SK-N-SH treated with all-trans-retinoic acid at 6 μM for 48 hours (cell line): ENCODE data around the gene RRAS2.

ENCODE experiments used
- ATAC-seq: fragments of 200-7000 bp; cut with Tn5 transposase; 3 replicates; pipeline ENCODE4 v1.9.1; 2020; ENCODE audit warnings: mild to moderate bottlenecking, moderate library complexity
- ARNTL ChIP-seq: fragments of 450-650 bp; formaldehyde crosslinking; IDR thresholded peaks from 2 replicates; pipeline ENCODE4 v1.5.0; 2020; ENCODE audit warnings: low read depth, mild to moderate bottlenecking, moderate library complexity, borderline replicate concordance
- BACH2 ChIP-seq: fragments of 250-450 bp; sonication (Bioruptor Pico); IDR thresholded peaks from 2 replicates; pipeline ENCODE4 v1.9.0; 2021; ENCODE audit warnings: mild to moderate bottlenecking, borderline replicate concordance
- CSDC2 ChIP-seq: fragments of 250-450 bp; sonication (Bioruptor Pico); IDR thresholded peaks from 2 replicates; pipeline ENCODE4 v1.5.0; 2020; ENCODE audit warnings: mild to moderate bottlenecking, moderate library complexity
- ESRRG ChIP-seq: fragments of 250-450 bp; sonication (Bioruptor Pico); IDR thresholded peaks from 2 replicates; pipeline ENCODE4 v1.6.1; 2021; ENCODE audit warnings: mild to moderate bottlenecking
- GLIS3 ChIP-seq: fragments of 250-450 bp; sonication (Bioruptor Pico); IDR thresholded peaks from 2 replicates; pipeline ENCODE4 v1.5.0; 2020; ENCODE audit warnings: mild to moderate bottlenecking, moderate library complexity
- ISL1 ChIP-seq: fragments of 250-450 bp; sonication (Bioruptor Pico); IDR thresholded peaks from 2 replicates; pipeline ENCODE4 v2.1.2; 2022; ENCODE audit warnings: mild to moderate bottlenecking, moderate library complexity
- PPARA ChIP-seq: fragments of 250-450 bp; sonication (Bioruptor Pico); IDR thresholded peaks from 2 replicates; pipeline ENCODE4 v1.5.0; 2020; ENCODE audit warnings: mild to moderate bottlenecking, borderline replicate concordance
- RARB ChIP-seq: fragments of 250-450 bp; sonication (Bioruptor Pico); IDR thresholded peaks from 2 replicates; pipeline ENCODE4 v1.8.0; 2021; ENCODE audit warnings: mild to moderate bottlenecking, moderate library complexity
- SNAI2 ChIP-seq: fragments of 250-450 bp; sonication (Bioruptor Pico); IDR thresholded peaks from 2 replicates; pipeline ENCODE4 v1.5.0; 2020; ENCODE audit warnings: mild to moderate bottlenecking, moderate library complexity
- TCF4 ChIP-seq: fragments of 250-450 bp; sonication (Bioruptor Pico); IDR thresholded peaks from 2 replicates; pipeline ENCODE4 v1.8.0; 2021; ENCODE audit warnings: mild to moderate bottlenecking, moderate library complexity, borderline replicate concordance
- TOX ChIP-seq: fragments of 250-450 bp; sonication (Bioruptor Pico); IDR thresholded peaks from 2 replicates; pipeline ENCODE4 v1.8.0; 2021; ENCODE audit warnings: mild to moderate bottlenecking, moderate library complexity, borderline replicate concordance
- ZFP3 ChIP-seq: fragments of 250-450 bp; sonication (Bioruptor Pico); IDR thresholded peaks from 2 replicates; pipeline ENCODE4 v1.5.0; 2020; ENCODE audit warnings: mild to moderate bottlenecking, moderate library complexity
- ZFP30 ChIP-seq: fragments of 450-650 bp; formaldehyde crosslinking; IDR thresholded peaks from 2 replicates; pipeline ENCODE4 v1.5.0; 2022; ENCODE audit warnings: mild to moderate bottlenecking, moderate library complexity
- ZNF565 ChIP-seq: fragments of 450-650 bp; formaldehyde crosslinking; conservative IDR thresholded peaks from 2 replicates; pipeline ENCODE4 v1.5.0; 2020; ENCODE audit warnings: low read depth, mild to moderate bottlenecking, moderate library complexity
- ZNF70 ChIP-seq: fragments of 450-650 bp; formaldehyde crosslinking; IDR thresholded peaks from 2 replicates; pipeline ENCODE4 v1.5.0; 2020; ENCODE audit warnings: mild to moderate bottlenecking, moderate library complexity
- ZNF8 ChIP-seq: fragments of 450-650 bp; formaldehyde crosslinking; IDR thresholded peaks from 2 replicates; pipeline ENCODE4 v1.5.0; 2020; ENCODE audit warnings: mild to moderate bottlenecking, moderate library complexity
- TF ChIP-seq, protein P1 (sequence below): fragments of 250-450 bp; sonication (Bioruptor Pico); IDR thresholded peaks from 2 replicates; pipeline ENCODE4 v1.8.0; 2020; ENCODE audit warnings: mild to moderate bottlenecking, moderate library complexity, borderline replicate concordance
- TF ChIP-seq, protein P2 (sequence below): fragments of 250-450 bp; sonication (Bioruptor Pico); IDR thresholded peaks from 2 replicates; pipeline ENCODE4 v1.5.0; 2020; ENCODE audit warnings: mild to moderate bottlenecking, moderate library complexity
- TF ChIP-seq, protein P3 (sequence below): fragments of 250-450 bp; sonication (Bioruptor Pico); IDR thresholded peaks from 2 replicates; pipeline ENCODE4 v1.5.1; 2021; ENCODE audit warnings: mild to moderate bottlenecking, moderate library complexity
- TF ChIP-seq, protein P4 (sequence below): fragments of 250-450 bp; sonication (Bioruptor Pico); IDR thresholded peaks from 2 replicates; pipeline ENCODE4 v1.5.1; 2020; ENCODE audit warnings: low read depth, mild to moderate bottlenecking, moderate library complexity
- TF ChIP-seq, protein P5 (sequence below): fragments of 250-450 bp; sonication (Bioruptor Pico); IDR thresholded peaks from 2 replicates; pipeline ENCODE4 v1.8.0; 2021; ENCODE audit warnings: low read depth, mild to moderate bottlenecking, moderate library complexity, borderline replicate concordance

Gene RRAS2

DNA sequence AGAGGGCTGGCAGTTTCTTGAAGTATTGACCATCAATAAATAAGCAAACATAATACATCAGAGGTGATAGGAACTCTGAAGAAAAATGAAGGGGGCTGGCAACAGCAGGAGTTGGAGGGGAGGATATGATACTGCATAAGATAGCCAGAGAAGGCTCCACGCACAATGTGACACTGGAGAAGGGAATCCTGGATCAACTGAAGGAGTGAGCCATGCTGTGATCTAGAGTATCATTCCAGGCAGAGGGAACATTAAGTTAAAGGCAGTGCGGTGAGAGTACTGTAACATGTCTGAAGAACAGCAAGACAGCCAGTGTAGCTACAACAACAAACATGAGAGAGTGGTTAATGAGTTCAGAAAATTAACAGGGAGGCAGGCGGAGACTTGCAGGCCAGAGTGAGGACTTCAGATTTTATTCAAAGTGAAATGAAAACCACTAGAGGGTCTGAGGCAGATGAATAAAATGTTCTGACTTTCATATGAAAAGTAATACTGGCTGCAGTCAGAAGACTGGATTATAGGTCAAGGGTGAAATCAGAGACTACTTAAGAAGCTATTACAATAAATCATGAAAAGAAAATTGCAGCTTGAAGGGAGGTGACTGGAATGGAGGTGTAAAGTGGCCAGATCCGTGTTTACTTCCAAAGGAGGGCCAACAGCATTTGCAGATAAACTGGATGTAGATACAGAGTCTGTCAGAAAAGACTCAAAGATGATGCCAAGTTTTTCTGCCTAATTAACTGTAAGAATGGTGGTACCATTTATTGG, 49.4 kb downstream of the RRAS2 start:
- TF ChIP-seq ZNF565 (CRISPR knock-in tag) (no peak), ZFP30 (CRISPR knock-in tag) (no peak), BACH2 (CRISPR knock-in tag) (no peak), SNAI2 (CRISPR knock-in tag) (no peak)
- TF ChIP-seq, all 23 proteins: peak for 0
- no peak; the same call in 2 of the 3 replicates for ATAC-seq

DNA sequence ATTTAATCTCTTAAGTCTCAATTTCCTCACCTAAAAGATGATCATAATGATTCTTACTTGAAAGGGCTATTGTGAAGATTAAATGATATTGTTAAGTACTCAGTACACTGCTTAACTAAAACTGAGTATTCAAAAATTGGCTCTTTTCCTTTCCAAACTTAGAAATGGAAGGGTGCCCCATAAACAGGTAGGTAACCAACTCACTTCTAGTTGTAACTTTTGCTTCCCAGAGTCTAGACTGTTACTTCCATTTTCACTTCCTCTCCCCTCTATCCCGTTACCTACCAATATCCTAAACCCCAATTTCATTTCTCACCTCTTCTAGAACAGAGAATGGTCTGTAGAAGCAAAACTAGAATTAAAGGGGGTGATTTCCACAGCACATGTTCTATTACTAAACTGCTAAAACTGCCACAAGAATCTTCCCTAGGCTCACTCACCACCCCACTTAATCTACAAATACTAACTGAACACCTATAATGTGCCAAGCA, 50.0 kb downstream of the RRAS2 start:
- no peak for ATAC-seq
- no peak for TF ChIP-seq SNAI2 (CRISPR knock-in tag)
- TF ChIP-seq, protein P1, sequence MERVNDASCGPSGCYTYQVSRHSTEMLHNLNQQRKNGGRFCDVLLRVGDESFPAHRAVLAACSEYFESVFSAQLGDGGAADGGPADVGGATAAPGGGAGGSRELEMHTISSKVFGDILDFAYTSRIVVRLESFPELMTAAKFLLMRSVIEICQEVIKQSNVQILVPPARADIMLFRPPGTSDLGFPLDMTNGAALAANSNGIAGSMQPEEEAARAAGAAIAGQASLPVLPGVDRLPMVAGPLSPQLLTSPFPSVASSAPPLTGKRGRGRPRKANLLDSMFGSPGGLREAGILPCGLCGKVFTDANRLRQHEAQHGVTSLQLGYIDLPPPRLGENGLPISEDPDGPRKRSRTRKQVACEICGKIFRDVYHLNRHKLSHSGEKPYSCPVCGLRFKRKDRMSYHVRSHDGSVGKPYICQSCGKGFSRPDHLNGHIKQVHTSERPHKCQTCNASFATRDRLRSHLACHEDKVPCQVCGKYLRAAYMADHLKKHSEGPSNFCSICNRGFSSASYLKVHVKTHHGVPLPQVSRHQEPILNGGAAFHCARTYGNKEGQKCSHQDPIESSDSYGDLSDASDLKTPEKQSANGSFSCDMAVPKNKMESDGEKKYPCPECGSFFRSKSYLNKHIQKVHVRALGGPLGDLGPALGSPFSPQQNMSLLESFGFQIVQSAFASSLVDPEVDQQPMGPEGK: no peak
- TF ChIP-seq ZFP30 (CRISPR knock-in tag): no peak
- no peak for TF ChIP-seq RARB (CRISPR knock-in tag)
- no peak for TF ChIP-seq GLIS3 (CRISPR knock-in tag)
- no peak for TF ChIP-seq CSDC2 (CRISPR knock-in tag)
- TF ChIP-seq, protein P2, sequence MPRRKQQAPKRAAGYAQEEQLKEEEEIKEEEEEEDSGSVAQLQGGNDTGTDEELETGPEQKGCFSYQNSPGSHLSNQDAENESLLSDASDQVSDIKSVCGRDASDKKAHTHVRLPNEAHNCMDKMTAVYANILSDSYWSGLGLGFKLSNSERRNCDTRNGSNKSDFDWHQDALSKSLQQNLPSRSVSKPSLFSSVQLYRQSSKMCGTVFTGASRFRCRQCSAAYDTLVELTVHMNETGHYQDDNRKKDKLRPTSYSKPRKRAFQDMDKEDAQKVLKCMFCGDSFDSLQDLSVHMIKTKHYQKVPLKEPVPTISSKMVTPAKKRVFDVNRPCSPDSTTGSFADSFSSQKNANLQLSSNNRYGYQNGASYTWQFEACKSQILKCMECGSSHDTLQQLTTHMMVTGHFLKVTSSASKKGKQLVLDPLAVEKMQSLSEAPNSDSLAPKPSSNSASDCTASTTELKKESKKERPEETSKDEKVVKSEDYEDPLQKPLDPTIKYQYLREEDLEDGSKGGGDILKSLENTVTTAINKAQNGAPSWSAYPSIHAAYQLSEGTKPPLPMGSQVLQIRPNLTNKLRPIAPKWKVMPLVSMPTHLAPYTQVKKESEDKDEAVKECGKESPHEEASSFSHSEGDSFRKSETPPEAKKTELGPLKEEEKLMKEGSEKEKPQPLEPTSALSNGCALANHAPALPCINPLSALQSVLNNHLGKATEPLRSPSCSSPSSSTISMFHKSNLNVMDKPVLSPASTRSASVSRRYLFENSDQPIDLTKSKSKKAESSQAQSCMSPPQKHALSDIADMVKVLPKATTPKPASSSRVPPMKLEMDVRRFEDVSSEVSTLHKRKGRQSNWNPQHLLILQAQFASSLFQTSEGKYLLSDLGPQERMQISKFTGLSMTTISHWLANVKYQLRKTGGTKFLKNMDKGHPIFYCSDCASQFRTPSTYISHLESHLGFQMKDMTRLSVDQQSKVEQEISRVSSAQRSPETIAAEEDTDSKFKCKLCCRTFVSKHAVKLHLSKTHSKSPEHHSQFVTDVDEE (CRISPR knock-in tag): no peak
- no peak for TF ChIP-seq TOX (CRISPR knock-in tag)
- no peak for TF ChIP-seq ZNF8 (CRISPR knock-in tag)
- TF ChIP-seq ZNF565 (CRISPR knock-in tag): no peak
- no peak for TF ChIP-seq PPARA (CRISPR knock-in tag)
- no peak for TF ChIP-seq ESRRG (CRISPR knock-in tag)
- TF ChIP-seq, protein P3, sequence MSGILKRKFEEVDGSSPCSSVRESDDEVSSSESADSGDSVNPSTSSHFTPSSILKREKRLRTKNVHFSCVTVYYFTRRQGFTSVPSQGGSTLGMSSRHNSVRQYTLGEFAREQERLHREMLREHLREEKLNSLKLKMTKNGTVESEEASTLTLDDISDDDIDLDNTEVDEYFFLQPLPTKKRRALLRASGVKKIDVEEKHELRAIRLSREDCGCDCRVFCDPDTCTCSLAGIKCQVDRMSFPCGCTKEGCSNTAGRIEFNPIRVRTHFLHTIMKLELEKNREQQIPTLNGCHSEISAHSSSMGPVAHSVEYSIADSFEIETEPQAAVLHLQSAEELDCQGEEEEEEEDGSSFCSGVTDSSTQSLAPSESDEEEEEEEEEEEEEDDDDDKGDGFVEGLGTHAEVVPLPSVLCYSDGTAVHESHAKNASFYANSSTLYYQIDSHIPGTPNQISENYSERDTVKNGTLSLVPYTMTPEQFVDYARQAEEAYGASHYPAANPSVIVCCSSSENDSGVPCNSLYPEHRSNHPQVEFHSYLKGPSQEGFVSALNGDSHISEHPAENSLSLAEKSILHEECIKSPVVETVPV (CRISPR knock-in tag): no peak

DNA sequence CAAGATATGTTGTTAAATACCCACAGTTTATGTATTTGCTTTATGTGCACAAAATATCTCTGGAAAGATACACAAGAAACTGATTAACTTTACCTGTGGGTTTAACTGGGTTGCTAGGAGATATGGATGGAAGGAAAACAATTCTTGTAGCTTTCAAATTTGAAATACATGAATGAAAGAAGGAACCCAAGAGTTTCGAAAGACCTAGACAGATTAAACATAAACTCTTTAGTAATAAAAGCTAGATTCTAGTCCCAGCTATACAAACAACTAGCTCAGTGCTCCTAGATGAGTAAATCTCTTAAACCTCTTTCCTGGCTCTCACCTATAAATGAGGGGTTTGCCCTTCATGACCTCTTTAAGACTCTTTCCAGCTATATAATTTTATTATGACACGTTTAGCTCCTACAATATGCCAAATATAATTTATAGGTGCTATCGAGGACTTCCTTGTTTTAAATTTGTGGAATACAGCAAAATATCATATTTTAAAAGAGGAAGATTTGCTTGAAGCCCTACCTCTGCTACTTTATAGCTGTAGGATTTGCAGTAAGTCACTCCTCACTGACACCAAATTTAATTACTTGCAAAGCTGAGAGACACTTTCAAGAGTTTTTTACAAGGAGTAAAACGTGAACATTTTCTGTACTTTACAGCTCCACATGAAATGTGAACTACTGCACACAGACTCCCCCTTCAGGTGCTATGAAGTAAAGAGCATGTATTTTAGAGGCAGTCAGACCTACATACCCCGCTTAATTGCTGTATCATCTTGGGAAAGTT, 50.7 kb downstream of the RRAS2 start:
- ATAC-seq: peak; percentile 86

More for the DNA sequence above, 50.7 kb downstream of the RRAS2 start:
- TF ChIP-seq TCF4 (CRISPR knock-in tag) (no peak), ZFP3 (CRISPR knock-in tag) (no peak), ESRRG (CRISPR knock-in tag) (no peak), ZNF565 (CRISPR knock-in tag) (no peak), CSDC2 (CRISPR knock-in tag) (no peak), SNAI2 (CRISPR knock-in tag) (no peak), ARNTL (CRISPR knock-in tag) (no peak), GLIS3 (CRISPR knock-in tag) (no peak), ZNF70 (CRISPR knock-in tag) (no peak), BACH2 (CRISPR knock-in tag) (no peak), ZFP30 (CRISPR knock-in tag) (no peak), ISL1 (CRISPR knock-in tag) (no peak)
- TF ChIP-seq, protein P4, sequence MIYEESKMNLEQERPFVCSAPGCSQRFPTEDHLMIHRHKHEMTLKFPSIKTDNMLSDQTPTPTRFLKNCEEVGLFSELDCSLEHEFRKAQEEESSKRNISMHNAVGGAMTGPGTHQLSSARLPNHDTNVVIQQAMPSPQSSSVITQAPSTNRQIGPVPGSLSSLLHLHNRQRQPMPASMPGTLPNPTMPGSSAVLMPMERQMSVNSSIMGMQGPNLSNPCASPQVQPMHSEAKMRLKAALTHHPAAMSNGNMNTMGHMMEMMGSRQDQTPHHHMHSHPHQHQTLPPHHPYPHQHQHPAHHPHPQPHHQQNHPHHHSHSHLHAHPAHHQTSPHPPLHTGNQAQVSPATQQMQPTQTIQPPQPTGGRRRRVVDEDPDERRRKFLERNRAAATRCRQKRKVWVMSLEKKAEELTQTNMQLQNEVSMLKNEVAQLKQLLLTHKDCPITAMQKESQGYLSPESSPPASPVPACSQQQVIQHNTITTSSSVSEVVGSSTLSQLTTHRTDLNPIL: no peak
- TF ChIP-seq, protein P2 (CRISPR knock-in tag): no peak
- TF ChIP-seq, protein P5, sequence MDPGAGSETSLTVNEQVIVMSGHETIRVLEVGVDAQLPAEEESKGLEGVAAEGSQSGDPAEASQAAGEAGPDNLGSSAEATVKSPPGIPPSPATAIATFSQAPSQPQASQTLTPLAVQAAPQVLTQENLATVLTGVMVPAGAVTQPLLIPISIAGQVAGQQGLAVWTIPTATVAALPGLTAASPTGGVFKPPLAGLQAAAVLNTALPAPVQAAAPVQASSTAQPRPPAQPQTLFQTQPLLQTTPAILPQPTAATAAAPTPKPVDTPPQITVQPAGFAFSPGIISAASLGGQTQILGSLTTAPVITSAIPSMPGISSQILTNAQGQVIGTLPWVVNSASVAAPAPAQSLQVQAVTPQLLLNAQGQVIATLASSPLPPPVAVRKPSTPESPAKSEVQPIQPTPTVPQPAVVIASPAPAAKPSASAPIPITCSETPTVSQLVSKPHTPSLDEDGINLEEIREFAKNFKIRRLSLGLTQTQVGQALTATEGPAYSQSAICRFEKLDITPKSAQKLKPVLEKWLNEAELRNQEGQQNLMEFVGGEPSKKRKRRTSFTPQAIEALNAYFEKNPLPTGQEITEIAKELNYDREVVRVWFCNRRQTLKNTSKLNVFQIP (CRISPR knock-in tag): no peak
- TF ChIP-seq, protein P3 (CRISPR knock-in tag): no peak
- TF ChIP-seq, all 23 proteins: peak for 0
